GM19395 (cell line): ENCODE results near the gene ARPC1B.
"Not testable (repeated sequence)": the region's sequence is repeated elsewhere in the genome, so short reads cannot be mapped to it uniquely, and the experiment has no call there.

Experiments used
- ATAC-seq: cut with Tn5 transposase; IDR thresholded peaks from one replicate; pipeline ENCODE4 v1.9.1; 2021; ENCODE audit warnings: mild to moderate bottlenecking, moderate library complexity; ENCODE audit not compliant: unreplicated experiment

ARPC1B gene

GRCh38 chr7:99374111-99375064 lies at the start of gene ARPC1B:
TSS of gene ARPC1B (plus strand) at chr7:99374730. CDS start at chr7:99385715, 10,985 bp downstream.
- peak; percentile 59 for ATAC-seq

- peak; percentile 12 for ATAC-seq
Measured at GRCh38 chr7:99325001-99325493, 49.5 kb upstream of the ARPC1B start.

GRCh38 chr7:99325592-99326407 lies 48.7 kb upstream of the ARPC1B start, which contains the start of gene ARPC1A:
TSS of gene ARPC1A (plus strand) at chr7:99325898. CDS start at chr7:99333354, 7,456 bp downstream.
- ATAC-seq: peak; percentile 81

GRCh38 chr7:99326408-99326782 lies 48.1 kb upstream of the ARPC1B start:
- ATAC-seq: no peak

- ATAC-seq: not testable (repeated sequence)
Measured at GRCh38 chr7:99330314-99330961, 44.1 kb upstream of the ARPC1B start.

- ATAC-seq: no peak
Measured at GRCh38 chr7:99331002-99331401, 43.5 kb upstream of the ARPC1B start.

DNA sequence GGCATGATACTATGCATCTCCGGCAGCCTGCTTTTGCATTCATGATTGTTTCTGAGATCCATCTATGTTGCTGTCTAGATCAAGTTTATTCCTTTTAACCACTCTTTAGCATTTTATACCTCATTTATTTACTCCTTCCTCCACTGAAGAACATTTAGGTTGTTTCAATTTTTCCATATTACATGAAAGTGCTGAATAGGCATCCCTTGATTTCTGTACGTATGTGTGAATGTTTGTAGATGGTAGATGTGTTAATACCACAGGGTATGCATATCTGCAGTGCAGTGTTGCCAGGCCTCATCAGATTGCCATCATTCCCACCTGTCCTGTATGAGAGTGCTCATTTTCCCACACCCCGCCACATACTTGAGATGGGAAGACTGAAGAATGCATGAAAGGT lies 34.9 kb upstream of the ARPC1B start:
- no peak for ATAC-seq

GRCh38 chr7:99340659-99341058 lies 33.9 kb upstream of the ARPC1B start:
- no peak for ATAC-seq

DNA sequence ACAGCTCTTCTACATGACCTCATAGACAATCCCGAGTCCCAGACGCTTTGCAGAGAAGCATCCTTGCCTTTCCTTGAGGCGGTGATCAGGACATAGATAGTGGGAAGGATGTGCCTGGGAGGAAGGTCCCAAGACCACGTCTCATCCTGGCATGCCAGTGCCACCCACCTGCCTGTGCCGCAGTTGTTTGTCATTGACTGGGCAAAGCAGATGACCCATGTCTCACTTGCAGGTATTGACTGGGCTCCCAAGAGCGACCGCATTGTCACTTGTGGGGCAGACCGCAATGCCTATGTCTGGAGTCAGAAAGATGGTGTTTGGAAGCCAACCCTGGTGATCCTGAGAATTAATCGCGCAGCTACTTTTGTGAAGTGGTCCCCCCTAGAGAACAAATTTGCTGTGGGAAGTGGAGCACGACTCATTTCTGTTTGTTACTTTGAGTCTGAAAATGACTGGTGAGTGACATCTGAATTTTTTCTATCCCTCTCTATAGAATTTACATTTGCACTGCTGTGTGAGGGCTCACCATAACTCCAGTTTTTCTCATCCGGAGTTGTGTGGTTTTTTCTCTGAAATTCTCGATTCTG lies 30.4 kb upstream of the ARPC1B start:
- no peak for ATAC-seq

GRCh38 chr7:99350641-99351040 lies 23.9 kb upstream of the ARPC1B start:
- ATAC-seq: not testable (repeated sequence)

DNA sequence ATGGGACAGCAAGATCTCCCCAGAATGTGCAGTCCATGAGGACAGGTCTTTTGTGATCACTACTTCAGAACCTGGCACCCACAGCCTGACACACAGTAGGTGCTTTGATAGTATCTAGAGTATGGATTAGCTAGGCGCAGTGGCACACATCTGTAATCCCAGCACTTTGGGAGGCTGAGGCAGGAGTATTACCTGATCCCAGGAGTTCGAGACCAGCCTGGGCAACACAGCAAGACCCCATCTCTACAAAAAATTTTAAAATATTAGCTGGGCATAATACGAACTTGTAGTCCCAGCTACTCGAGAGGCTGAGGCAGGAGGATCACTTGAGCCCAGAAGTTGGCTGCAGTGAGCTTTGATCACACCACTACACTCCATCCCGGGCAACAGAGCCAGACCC lies 22.3 kb upstream of the ARPC1B start:
- no peak for ATAC-seq

- ATAC-seq: no peak
Measured at GRCh38 chr7:99355098-99355497, 19.4 kb upstream of the ARPC1B start.

GRCh38 chr7:99357701-99358490 lies 16.6 kb upstream of the ARPC1B start:
- ATAC-seq: no peak

GRCh38 chr7:99358521-99358920 lies 16.0 kb upstream of the ARPC1B start:
- ATAC-seq: not testable (repeated sequence)

DNA sequence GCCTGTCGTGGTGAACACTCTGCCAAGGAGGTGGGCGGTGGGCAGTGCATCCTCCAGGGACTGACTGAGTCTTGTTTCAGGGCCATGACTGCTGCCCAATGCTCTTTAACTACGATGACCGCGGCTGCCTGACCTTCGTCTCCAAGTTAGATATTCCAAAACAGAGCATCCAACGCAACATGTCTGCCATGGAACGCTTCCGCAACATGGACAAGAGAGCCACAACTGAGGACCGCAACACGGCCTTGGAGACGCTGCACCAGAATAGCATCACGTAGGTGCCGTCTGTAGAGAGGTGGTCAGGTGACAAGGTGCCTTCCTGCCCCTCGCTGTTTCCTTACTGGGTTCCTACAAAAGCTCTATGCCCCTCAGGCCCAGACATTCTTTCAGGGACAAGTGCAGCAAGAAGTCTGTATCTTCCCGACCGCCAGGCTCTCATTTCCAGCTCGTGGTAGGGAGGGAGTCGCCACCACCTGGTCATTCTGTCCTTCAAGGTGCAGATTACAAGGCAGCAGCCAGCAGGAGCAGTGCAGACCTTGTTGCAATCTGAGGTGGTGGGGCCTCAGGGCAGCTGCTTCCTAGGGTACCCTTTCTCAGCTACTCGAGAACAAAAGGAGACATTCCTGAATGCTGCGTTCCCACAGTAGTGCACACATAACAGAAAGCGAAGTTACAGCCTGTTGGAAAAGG lies 14.9 kb upstream of the ARPC1B start:
- ATAC-seq: no peak

DNA sequence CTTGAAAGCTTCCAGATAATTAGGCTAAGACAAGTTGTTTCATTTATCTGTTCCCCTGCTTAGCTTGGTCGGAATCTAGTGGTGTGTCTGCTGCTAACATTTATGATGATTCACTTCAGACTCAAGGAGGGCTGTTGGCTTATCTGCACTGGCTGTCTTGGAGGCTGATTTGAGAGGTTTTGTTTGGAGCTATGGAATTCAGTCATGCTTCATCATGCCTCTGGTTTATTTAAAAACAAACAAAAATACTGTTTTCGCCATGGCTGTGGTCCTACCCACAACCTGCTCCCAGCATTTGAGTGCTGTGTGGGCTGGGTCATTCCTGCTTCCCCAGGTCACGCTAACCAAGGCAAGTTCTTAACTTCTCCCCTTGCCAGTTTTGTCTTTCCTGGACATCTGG lies 11.7 kb upstream of the ARPC1B start:
- no peak for ATAC-seq

DNA sequence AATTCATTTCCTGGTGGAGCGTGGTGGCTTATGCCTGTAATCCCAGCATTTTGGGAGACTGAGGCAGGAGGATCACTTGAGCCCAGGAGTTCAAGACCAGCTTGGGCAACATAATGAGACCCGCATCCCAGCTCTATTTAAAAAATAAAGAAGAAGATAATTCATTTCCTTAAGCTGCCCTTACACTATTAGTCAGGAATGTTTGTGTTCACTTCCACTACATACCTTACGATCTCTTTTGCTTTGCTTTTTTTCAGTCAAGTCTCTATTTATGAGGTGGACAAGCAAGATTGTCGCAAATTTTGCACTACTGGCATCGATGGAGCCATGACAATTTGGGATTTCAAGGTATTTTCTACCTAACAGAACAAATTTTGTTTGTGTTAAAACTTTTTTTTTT lies 11.2 kb upstream of the ARPC1B start:
- ATAC-seq: no peak

DNA sequence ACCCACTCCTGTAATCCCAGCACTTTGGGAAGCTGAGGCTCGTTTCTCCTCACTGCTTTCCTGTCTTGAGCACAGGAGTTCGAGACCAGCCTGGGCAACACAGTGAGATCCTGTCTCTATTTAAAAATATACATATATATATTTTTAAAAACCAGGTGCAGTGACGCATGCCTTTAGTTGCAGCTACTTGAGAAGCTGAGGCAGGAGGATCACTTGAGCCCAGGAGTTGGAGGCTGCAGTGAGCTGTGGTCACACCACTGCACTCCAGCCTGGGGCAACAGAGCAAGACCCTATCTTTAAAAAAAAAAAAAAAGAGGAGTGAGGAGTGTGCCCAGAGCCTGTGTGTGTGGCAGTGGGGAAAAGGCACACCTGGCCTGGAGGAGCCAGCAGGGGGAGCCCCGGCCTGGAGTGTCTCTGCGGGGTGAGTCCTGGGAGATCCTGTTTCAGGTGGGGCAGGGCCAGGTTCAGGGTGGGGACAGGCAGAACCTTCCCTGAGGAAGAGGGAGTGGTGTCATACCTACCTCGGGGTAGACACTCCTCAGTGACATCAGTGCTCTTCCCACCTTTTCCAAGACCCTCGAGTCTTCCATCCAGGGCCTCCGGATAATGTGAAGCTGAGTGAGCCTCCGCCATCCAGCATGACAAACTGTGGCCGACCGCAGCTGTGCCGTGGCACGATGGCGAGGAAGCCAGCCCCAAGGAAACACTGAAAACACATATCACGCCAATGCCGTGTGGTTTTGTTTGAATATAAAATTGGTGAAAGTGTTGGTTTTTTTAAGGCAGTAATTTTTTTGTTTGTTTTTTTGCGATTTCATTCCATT lies 9.0 kb upstream of the ARPC1B start:
- no peak for ATAC-seq
